Measurements from ENCODE around the gene NAPA. TPM values are rescaled to one million over a fixed set of nuclear protein-coding genes. Genes with fewer than 3 reads are reported as not detected.

Gene NAPA
- total and polyA plus RNA-seq, 8 donors = 46.1 to 170 (median 106) TPM

DNA sequence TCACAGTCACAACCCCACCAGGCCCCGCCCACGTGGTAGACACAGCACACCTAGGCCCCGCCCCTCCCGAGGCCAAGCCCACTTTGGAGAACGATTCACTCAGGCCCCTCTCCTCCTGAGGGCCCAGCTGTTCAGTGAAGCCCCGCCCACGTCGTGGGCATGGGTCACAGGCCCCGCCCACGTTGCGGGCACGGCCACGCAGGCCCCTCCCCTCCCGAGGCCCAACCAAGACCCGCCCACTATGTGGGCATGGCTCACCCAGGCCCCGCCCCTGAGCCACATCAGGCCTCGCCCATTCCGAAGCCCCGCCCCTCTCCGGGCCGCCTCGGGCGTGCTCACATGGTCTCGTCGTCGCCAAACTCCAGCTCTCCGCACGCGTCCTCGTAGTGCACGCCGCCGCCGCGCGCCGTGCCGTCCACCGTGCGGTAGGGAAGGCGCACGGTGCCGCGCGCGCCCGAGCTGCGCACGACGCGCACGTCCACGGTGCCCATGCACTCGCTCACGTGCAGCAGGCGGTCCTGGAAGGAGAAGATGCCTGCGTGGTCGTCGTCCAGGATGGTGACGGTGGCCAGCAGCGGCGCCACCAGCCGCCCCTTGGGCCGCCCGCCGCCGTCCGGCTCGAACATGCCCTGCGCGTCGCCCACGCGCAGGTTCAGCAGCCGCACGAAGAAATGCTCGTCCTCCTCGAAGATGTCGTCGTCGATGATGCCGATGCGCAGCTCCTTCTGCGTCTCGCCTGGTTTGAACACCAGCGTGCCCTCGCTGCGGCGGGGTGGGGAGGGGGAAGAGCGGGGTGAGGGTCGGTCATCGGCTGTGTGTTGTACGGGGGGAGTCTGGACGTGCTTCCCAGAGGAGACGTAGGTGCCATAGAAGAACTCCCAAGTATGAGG is 67.1 kb downstream of the NAPA start:
- TF ChIP-seq EP300 (IDR thresholded peaks at IDR 0.05) (no peak), POLR2AphosphoS5 (IDR thresholded peaks at IDR 0.05) (no peak), POLR2A (IDR thresholded peaks at IDR 0.05) (no peak)
- TF ChIP-seq, protein P1, sequence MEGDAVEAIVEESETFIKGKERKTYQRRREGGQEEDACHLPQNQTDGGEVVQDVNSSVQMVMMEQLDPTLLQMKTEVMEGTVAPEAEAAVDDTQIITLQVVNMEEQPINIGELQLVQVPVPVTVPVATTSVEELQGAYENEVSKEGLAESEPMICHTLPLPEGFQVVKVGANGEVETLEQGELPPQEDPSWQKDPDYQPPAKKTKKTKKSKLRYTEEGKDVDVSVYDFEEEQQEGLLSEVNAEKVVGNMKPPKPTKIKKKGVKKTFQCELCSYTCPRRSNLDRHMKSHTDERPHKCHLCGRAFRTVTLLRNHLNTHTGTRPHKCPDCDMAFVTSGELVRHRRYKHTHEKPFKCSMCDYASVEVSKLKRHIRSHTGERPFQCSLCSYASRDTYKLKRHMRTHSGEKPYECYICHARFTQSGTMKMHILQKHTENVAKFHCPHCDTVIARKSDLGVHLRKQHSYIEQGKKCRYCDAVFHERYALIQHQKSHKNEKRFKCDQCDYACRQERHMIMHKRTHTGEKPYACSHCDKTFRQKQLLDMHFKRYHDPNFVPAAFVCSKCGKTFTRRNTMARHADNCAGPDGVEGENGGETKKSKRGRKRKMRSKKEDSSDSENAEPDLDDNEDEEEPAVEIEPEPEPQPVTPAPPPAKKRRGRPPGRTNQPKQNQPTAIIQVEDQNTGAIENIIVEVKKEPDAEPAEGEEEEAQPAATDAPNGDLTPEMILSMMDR (IDR thresholded peaks at IDR 0.05) = no peak
- Histone ChIP-seq H3K9me3 (peaks cover 0 to 8% (median 2%) of the 10 kb centered on the region in 4 donors), H3K27me3 (peaks cover 21 to 91% (median 76%) of the 10 kb centered on the region in 3 donors), H3K4me1 (peaks cover 20 to 32% (median 24%) of the 10 kb centered on the region in 4 donors), H3K4me3 (peak overlapping the region in 3 of 4 donors; percentile 16 to 27 (median 22)), H3K36me3 (no peaks in the 10 kb centered on the region), H3K27ac (no peak overlapping the region)
- DNase-seq = peak; percentile 28 to 77
- WGBS, 5 donors = 6 to 11% (median 10%) methylated on average over 35 to 95 of the region's 95 CpGs
- intact Hi-C loops (cut with DNase I; ENCODE audit: low total_unique reads) = no loop called here

DNA sequence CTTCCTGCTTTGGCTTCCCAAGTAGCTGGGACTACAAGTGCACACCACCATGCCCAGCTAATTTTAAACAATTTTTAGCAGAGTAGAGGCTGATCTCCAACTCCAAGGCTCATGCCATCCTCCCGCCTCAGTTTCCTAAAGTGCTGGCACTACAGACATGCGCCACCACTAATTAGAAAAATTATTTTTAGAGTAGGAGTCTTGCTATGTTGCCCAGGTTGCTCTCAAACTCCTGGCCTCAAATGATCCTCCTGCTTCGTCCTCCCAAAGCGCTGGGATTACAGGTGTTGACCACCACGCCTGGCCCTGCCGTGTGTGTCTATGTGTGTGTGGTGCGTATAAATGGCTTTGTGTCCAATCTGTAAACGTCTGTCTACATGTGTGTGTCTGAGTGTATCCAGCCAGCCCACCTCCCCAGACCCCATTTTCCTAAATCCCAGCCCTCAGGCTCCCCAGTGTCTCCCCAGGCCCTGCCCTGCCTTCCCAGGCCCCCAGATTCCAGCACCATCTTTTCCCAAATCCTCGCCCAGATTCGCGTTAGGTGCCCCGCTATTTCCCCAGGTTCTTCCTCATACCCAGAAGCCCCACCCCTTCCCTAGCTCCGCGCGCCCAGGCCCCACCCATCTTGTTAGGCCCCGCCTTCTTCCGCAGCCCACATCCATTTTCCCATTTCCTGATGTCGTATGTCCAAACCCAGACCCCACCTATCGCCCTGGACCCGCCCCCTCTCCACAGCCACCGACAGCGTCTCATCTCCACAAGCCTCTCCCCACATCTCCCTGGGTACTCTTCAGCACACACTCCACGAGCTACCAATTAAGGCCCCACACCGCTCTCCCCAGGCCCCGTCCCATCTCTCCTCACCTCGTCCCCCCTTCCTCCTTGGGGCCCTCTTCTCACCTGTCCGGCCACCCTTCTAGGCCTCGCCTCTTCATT is 68.1 kb downstream of the NAPA start:
- no peaks in the 10 kb centered on the region for H3K36me3 ChIP-seq
- TF ChIP-seq EP300 (IDR thresholded peaks at IDR 0.05) (no peak), POLR2A (IDR thresholded peaks at IDR 0.05) (no peak), POLR2AphosphoS5 (IDR thresholded peaks at IDR 0.05) (no peak)
- TF ChIP-seq, protein P1 (IDR thresholded peaks at IDR 0.05) = no peak
- peaks cover 0 to 8% (median 2%) of the 10 kb centered on the region in 4 donors for H3K9me3 ChIP-seq
- peaks cover 21 to 96% (median 86%) of the 10 kb centered on the region in 3 donors for H3K27me3 ChIP-seq
- peak overlapping the region in 2 of 4 donors; percentile 16 to 27 for H3K4me3 ChIP-seq
- intact Hi-C loops (cut with DNase I; ENCODE audit: low total_unique reads) = no loop called here
- peak; percentile 27 to 68 for DNase-seq
- 18 to 22% (median 21%) methylated on average over 28 of the region's 28 CpGs for WGBS, 5 donors
- no peak overlapping the region for H3K27ac ChIP-seq
- H3K4me1 ChIP-seq = peaks cover 20 to 32% (median 24%) of the 10 kb centered on the region in 4 donors

DNA sequence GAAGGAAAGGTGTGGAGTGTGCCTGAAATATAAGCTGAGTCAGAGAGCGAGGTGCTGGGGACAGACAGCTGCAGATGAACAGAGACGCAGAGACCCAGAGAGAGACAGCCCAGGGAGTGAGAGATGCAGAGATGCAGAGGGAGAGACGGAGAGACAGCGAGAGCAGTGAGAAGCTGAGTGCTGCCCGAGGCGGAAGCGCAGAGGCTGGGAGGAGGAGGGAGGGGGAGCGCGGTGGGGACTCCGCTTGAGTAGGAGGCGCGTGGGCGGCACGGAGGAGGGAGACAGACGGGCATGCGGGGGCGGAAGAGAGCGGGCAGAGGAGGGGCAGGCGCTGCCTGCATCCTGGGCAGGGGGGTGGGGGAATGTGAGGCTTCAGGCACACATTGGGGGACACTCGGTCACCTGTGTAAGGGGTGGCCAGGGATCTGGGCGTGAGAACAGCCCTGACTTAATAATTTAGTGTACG is 68.9 kb downstream of the NAPA start:
- Histone ChIP-seq H3K27me3 (peaks cover 21 to 97% (median 87%) of the 10 kb centered on the region in 3 donors), H3K9me3 (peaks cover 0 to 8% (median 2%) of the 10 kb centered on the region in 4 donors), H3K36me3 (no peaks in the 10 kb centered on the region), H3K4me1 (peaks cover 20 to 32% (median 24%) of the 10 kb centered on the region in 4 donors), H3K27ac (no peak overlapping the region), H3K4me3 (no peak overlapping the region)
- TF ChIP-seq POLR2A (IDR thresholded peaks at IDR 0.05) (no peak), EP300 (IDR thresholded peaks at IDR 0.05) (no peak)
- TF ChIP-seq, protein P1 (IDR thresholded peaks at IDR 0.05) = no peak
- WGBS, 5 donors = 4 to 9% (median 5%) methylated on average over 20 to 22 of the region's 22 CpGs
- intact Hi-C loops (cut with DNase I; ENCODE audit: low total_unique reads) = no loop called here
- DNase-seq = peak; percentile 43 to 81

DNA sequence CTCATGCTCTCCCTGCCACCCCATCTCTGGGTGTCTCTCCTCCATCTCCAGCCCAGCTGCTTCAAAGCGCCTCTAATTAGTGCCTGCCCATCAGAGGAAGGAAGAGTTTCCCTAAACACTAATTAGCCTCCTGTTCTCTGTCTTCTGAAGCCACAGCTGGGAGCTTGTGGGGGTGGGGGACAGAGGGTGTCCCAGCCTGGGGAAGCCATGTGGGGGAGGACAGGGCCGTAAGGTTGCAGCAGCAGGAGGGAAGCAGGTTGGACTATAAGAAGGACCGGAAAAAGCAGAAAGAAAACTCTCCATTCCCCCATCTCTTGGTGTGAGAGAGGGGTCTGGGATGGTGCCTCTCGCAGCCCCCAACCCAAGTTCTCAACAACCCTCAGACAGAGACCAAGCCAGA is 69.3 kb downstream of the NAPA start:
- Histone ChIP-seq H3K36me3 (no peaks in the 10 kb centered on the region), H3K27me3 (peaks cover 21 to 100% (median 89%) of the 10 kb centered on the region in 3 donors), H3K4me1 (peaks cover 20 to 32% (median 24%) of the 10 kb centered on the region in 4 donors), H3K4me3 (no peak overlapping the region), H3K9me3 (peaks cover 0 to 8% (median 2%) of the 10 kb centered on the region in 4 donors), H3K27ac (no peak overlapping the region)
- WGBS, 5 donors = 46 to 58% (median 50%) methylated on average over 4 of the region's 4 CpGs
- TF ChIP-seq POLR2A (IDR thresholded peaks at IDR 0.05) (no peak), POLR2AphosphoS5 (IDR thresholded peaks at IDR 0.05) (no peak), EP300 (IDR thresholded peaks at IDR 0.05) (no peak)
- TF ChIP-seq, protein P1 (IDR thresholded peaks at IDR 0.05) = no peak
- intact Hi-C loops (cut with DNase I; ENCODE audit: low total_unique reads) = no loop called here
- no peak for DNase-seq

Data from stomach (tissue), 9 donors.